Measurements from ENCODE around the gene BLNK. TPM values are rescaled to one million over a fixed set of nuclear protein-coding genes. Genes with fewer than 3 reads are reported as not detected.

The BLNK gene
- total RNA-seq, 1 donor from 2014 or later: not detected

DNA sequence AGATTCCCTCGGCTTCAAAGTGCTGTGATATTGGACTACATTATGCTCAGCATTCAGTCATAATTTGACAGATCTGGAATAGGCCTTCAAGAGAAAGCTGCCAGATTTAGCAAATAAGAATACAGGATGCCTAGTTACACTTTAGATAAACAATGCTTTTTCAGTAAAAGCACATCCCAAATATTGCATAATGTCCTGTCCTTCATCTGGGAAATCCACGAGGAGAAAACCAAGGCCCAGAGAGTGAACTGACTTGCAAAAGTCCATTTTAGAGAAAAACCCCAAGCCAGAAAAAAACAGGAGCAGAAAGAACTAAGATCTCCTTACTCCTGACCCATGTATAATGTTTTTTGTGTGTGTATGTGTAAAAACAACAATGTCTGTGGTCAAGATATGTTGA, 12.0 kb upstream of the BLNK start:
- Mint-ChIP-seq H3K9me3 (ENCODE audit: unreplicated experiment) (no peaks in the 10 kb centered on the region), H3K27me3 (ENCODE audit: unreplicated experiment) (no peaks in the 10 kb centered on the region), H3K4me1 (ENCODE audit: unreplicated experiment) (no peaks in the 10 kb centered on the region), H3K36me3 (ENCODE audit: low read depth, unreplicated experiment) (no peaks in the 10 kb centered on the region), H3K4me3 (ENCODE audit: unreplicated experiment) (no peak overlapping the region), H3K27ac (ENCODE audit: unreplicated experiment) (no peak overlapping the region)
- no peak for DNase-seq (ENCODE audit: low spot score)
- TF ChIP-seq, protein P1, sequence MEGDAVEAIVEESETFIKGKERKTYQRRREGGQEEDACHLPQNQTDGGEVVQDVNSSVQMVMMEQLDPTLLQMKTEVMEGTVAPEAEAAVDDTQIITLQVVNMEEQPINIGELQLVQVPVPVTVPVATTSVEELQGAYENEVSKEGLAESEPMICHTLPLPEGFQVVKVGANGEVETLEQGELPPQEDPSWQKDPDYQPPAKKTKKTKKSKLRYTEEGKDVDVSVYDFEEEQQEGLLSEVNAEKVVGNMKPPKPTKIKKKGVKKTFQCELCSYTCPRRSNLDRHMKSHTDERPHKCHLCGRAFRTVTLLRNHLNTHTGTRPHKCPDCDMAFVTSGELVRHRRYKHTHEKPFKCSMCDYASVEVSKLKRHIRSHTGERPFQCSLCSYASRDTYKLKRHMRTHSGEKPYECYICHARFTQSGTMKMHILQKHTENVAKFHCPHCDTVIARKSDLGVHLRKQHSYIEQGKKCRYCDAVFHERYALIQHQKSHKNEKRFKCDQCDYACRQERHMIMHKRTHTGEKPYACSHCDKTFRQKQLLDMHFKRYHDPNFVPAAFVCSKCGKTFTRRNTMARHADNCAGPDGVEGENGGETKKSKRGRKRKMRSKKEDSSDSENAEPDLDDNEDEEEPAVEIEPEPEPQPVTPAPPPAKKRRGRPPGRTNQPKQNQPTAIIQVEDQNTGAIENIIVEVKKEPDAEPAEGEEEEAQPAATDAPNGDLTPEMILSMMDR (IDR thresholded peaks at IDR 0.05; ENCODE audit: unreplicated experiment): no peak

- no peaks in the 10 kb centered on the region for H3K36me3 Mint-ChIP-seq (ENCODE audit: low read depth, unreplicated experiment)
- TF ChIP-seq, protein P1 (IDR thresholded peaks at IDR 0.05; ENCODE audit: unreplicated experiment): no peak
- no peak overlapping the region for H3K27ac Mint-ChIP-seq (ENCODE audit: unreplicated experiment)
- no peaks in the 10 kb centered on the region for H3K4me1 Mint-ChIP-seq (ENCODE audit: unreplicated experiment)
- no peaks in the 10 kb centered on the region for H3K27me3 Mint-ChIP-seq (ENCODE audit: unreplicated experiment)
- no peaks in the 10 kb centered on the region for H3K9me3 Mint-ChIP-seq (ENCODE audit: unreplicated experiment)
- H3K4me3 Mint-ChIP-seq (ENCODE audit: unreplicated experiment): no peak overlapping the region
- no peak for DNase-seq (ENCODE audit: low spot score)
Observed at GRCh38 chr10:96281444-96282029, 10.2 kb upstream of the BLNK start.

DNA sequence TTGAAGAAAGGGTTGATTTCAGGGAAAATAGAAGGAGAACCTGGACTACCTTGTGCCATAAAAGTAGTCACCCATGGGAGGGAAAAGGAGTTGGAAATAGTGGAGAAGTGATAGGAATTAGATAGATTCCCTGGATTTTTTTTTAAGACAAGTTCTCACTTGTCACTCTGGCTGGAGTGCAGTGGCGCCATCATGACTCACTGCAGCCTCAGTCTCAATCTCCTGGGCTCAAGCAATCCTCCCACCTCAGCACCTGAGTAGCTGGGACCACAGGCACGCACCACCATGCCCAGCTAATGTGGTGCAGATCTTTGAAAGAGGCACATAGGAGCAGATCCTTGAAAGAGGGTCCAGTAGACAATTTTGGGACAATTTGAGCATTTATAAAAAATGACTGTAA, 9.5 kb upstream of the BLNK start:
- TF ChIP-seq, protein P1 (IDR thresholded peaks at IDR 0.05; ENCODE audit: unreplicated experiment): no peak
- DNase-seq (ENCODE audit: low spot score): no peak
- no peaks in the 10 kb centered on the region for H3K9me3 Mint-ChIP-seq (ENCODE audit: unreplicated experiment)
- no peak overlapping the region for H3K4me3 Mint-ChIP-seq (ENCODE audit: unreplicated experiment)
- no peaks in the 10 kb centered on the region for H3K36me3 Mint-ChIP-seq (ENCODE audit: low read depth, unreplicated experiment)
- no peaks in the 10 kb centered on the region for H3K4me1 Mint-ChIP-seq (ENCODE audit: unreplicated experiment)
- H3K27me3 Mint-ChIP-seq (ENCODE audit: unreplicated experiment): no peaks in the 10 kb centered on the region
- no peak overlapping the region for H3K27ac Mint-ChIP-seq (ENCODE audit: unreplicated experiment)

- Mint-ChIP-seq H3K27ac (ENCODE audit: unreplicated experiment) (no peak overlapping the region), H3K36me3 (ENCODE audit: low read depth, unreplicated experiment) (no peaks in the 10 kb centered on the region), H3K9me3 (ENCODE audit: unreplicated experiment) (no peaks in the 10 kb centered on the region), H3K4me3 (ENCODE audit: unreplicated experiment) (no peak overlapping the region), H3K27me3 (ENCODE audit: unreplicated experiment) (no peaks in the 10 kb centered on the region), H3K4me1 (ENCODE audit: unreplicated experiment) (no peaks in the 10 kb centered on the region)
- TF ChIP-seq, protein P1 (IDR thresholded peaks at IDR 0.05; ENCODE audit: unreplicated experiment): no peak
- DNase-seq (ENCODE audit: low spot score): no peak
Observed at GRCh38 chr10:96279191-96279641, 7.8 kb upstream of the BLNK start.

- TF ChIP-seq, protein P1 (IDR thresholded peaks at IDR 0.05; ENCODE audit: unreplicated experiment): no peak
- H3K27me3 Mint-ChIP-seq (ENCODE audit: unreplicated experiment): peaks cover 2% of the 10 kb centered on the region
- H3K4me1 Mint-ChIP-seq (ENCODE audit: unreplicated experiment): no peaks in the 10 kb centered on the region
- no peak overlapping the region for H3K4me3 Mint-ChIP-seq (ENCODE audit: unreplicated experiment)
- H3K27ac Mint-ChIP-seq (ENCODE audit: unreplicated experiment): no peak overlapping the region
- no peaks in the 10 kb centered on the region for H3K36me3 Mint-ChIP-seq (ENCODE audit: low read depth, unreplicated experiment)
- DNase-seq (ENCODE audit: low spot score): no peak
- no peaks in the 10 kb centered on the region for H3K9me3 Mint-ChIP-seq (ENCODE audit: unreplicated experiment)
Observed at GRCh38 chr10:96276831-96277230, 5.5 kb upstream of the BLNK start.
